GM10266 (cell line): ENCODE measurements around the gene BRD9.

ENCODE experiments used
- DNase-seq: peaks from one replicate; pipeline ENCODE4 v3.0.0; 2012; ENCODE audit errors: extremely low spot score
- TF ChIP-seq, protein P1 (sequence below): IDR thresholded peaks from 2 replicates; pipeline ENCODE4 v1.5.1; 2012; ENCODE audit warnings: mild to moderate bottlenecking, low read depth; ENCODE audit not compliant: control insufficient read depth, insufficient read depth; ENCODE audit errors: missing control alignments

Gene BRD9

DNA sequence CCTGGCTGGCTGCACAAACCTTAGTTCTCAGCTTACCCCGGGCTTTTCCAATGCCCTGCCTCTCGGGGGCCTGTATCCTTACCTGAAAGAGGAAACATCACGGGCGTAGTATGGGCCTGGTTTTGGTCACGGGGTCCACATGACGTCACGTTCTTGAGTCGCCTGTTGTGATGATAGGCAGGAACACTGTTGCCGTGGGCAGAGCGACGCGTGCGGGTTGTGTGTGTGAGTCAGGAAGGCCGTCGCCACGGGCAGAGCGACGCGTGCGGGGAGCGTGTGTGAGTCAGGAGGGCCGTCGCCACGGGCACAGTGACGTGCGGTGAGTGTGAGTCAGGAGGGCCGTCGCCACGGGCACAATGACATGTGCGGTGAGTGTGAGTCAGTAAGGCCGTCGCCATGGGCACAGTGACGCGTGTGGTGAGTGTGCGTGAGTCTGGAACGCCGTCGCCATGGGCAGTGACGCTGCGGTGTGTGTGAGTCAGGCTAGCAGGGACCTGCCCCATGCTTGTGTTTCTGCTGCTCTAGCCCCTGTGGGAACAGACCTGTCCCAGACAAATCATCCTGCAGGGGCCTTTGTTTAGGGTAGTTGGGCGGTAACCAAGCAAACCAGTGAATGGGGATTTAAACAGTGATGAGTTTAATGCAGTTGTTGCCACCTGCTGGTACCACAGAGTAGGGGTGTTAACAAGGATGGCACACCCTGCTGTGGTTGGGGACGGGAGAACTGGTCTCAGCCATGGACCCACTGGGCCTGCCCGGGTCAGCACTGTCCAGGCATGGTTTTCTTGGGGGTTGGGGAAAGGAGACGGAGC is 19.9 kb upstream of the BRD9 start:
- no peak for DNase-seq
- TF ChIP-seq, protein P1, sequence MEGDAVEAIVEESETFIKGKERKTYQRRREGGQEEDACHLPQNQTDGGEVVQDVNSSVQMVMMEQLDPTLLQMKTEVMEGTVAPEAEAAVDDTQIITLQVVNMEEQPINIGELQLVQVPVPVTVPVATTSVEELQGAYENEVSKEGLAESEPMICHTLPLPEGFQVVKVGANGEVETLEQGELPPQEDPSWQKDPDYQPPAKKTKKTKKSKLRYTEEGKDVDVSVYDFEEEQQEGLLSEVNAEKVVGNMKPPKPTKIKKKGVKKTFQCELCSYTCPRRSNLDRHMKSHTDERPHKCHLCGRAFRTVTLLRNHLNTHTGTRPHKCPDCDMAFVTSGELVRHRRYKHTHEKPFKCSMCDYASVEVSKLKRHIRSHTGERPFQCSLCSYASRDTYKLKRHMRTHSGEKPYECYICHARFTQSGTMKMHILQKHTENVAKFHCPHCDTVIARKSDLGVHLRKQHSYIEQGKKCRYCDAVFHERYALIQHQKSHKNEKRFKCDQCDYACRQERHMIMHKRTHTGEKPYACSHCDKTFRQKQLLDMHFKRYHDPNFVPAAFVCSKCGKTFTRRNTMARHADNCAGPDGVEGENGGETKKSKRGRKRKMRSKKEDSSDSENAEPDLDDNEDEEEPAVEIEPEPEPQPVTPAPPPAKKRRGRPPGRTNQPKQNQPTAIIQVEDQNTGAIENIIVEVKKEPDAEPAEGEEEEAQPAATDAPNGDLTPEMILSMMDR, result peak; percentile 4

DNA sequence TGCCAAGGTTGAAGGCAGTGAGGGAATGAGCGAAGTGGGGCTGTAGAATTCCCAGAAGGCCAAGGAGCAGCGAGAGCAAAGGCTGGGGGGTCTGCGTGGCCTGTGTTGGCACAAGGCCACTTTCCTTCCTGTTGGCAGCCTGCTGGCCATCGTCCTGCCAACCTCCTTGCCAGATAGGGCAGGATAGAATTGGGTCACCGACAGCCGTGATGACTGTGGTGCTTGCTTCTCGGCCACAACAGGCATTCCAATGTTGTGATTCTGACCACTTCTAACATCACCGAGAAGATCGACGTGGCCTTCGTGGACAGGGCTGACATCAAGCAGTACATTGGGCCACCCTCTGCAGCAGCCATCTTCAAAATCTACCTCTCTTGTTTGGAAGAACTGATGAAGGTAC is 19.0 kb upstream of the BRD9 start:
- TF ChIP-seq, protein P1, result no peak
- no peak for DNase-seq

- TF ChIP-seq, protein P1, result no peak
- no peak for DNase-seq
Observed at GRCh38 chr5:910769-911160, 18.2 kb upstream of the BRD9 start.

DNA sequence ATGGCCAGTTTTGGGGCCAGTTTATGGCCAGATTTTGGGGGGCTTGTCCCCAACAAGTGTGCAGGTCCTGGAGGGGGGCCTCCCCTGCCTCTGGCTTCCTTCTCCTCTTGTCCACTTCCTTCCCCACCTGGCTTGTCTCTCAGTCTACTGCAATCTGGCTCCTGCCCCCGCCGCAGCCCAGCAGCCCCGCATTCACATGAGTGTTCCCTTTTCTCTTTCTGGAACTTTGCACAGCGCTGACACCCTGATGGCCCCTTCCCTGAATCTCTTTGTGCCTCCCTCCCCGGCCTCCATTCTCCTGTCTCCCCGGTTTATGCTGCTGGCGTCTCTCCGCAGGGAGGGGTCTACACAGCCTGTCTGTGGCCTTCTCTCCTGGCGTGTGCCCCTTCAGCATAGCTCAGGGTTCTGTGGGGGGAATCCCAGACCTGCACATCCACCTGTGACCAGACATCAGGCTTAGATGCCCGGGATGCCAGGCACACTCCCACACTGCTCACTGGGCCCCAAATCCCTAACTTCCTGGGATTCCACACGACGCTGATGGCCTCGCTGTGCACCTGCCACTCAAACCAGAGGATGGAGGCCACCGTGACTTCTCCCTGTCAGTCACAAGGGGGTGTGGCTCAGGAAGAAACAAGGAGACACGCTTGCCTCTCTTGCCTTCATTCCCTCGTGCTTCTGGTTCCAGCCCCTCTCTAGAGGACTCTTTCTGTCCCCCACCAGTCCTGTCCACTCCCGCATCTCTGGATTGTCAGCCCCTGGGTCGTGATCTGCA is 17.6 kb upstream of the BRD9 start:
- TF ChIP-seq, protein P1, result no peak

DNA sequence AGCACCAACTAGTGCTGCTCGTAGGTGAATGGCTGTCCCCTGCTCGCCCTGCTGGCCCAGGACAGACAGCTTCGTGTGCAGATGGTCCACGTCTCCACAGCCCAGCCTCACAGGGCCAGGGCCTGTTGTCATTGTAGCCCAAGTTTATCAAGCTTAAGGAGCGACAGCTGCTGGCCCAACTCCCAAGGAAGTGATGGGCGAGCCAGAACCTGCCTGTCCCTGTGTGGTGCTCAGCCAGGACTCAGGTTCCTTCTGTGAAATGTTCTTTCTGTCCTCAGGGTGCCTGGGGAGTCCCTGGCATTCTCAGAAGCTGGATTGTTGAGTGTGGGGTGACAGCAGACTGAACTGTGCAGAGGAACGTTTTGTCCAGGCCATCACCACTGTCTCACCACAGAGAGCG is 16.5 kb upstream of the BRD9 start:
- no peak for DNase-seq
- TF ChIP-seq, protein P1, result no peak

More for the DNA sequence above, 17.6 kb upstream of the BRD9 start:
- DNase-seq, result no peak

- TF ChIP-seq, protein P1, result no peak
- DNase-seq, result no peak
Observed at GRCh38 chr5:908172-908571, 15.6 kb upstream of the BRD9 start.

DNA sequence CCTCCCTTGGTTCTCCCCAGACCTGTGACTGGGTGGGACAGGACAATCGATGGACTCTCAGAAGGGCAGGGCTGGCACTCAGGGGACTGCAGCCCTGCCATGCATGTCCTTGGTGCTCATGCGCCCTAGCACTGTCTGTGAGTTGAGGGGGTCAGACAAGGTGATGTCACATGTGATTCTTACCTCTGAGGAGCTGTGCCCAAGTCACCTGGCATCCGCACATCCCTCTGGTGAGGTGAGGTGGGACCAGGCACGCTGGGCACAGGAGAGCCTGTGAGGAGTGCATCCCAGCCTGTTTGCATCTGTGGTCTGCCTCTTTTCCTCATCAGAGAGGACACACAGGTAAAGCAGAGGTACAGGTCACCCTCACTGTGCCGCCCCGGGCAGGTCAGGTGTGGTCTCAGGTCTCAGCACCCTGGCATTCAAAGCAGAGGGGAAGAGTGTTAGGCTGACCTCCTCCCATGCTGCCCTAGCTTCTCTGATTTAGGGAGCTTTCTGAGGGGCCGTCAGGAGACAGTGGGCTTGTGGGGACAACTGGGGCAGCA is 14.8 kb upstream of the BRD9 start:
- TF ChIP-seq, protein P1, result no peak

More for the DNA sequence above, 14.8 kb upstream of the BRD9 start:
- DNase-seq, result no peak
